CD8-positive, alpha-beta memory T cell (primary cell): Measurements from ENCODE around the gene DCAF11. TPM values are rescaled to one million over a fixed set of nuclear protein-coding genes. Genes with fewer than 3 reads are reported as not detected.

Experiments
- CTCF ChIA-PET: fragments of 350-600 bp; sonication (Branson Sonifier 250); formaldehyde crosslinking; loops from one replicate; lab custom pipeline; 2021; ENCODE audit warnings: antibody characterized with exemption; lab: Charles Lee
- POLR2A ChIA-PET: fragments of 350-600 bp; sonication (Branson Sonifier 250); formaldehyde crosslinking; loops from one replicate; lab custom pipeline; 2021; ENCODE audit warnings: antibody characterized with exemption; lab: Charles Lee
- DNase-seq, 5 donors: peaks; one replicate each; pipeline versions ENCODE4 v3.0.0 to v3.0.0-alpha.2; 2020 to 2022; ENCODE audit warnings: mixed read lengths in 1 of 5
- H3K27ac ChIP-seq: one replicate; pipeline ENCODE4 v1.7.0; 2013; ENCODE audit warnings: low read depth, mild to moderate bottlenecking, low read length, moderate library complexity
- H3K27me3 ChIP-seq: 2 replicates; pipeline ENCODE4 v1.7.0; 2013; ENCODE audit warnings: low read length, mild to moderate bottlenecking; ENCODE audit not compliant: insufficient read depth, poor library complexity, severe bottlenecking
- H3K36me3 ChIP-seq: 2 replicates; pipeline ENCODE4 v1.7.0; 2013; ENCODE audit warnings: mild to moderate bottlenecking, low read length, moderate library complexity; ENCODE audit not compliant: insufficient read depth
- H3K4me1 ChIP-seq: 2 replicates; pipeline ENCODE4 v1.7.0; 2013; ENCODE audit warnings: mild to moderate bottlenecking, low read length, moderate library complexity; ENCODE audit not compliant: insufficient read depth
- H3K4me3 ChIP-seq: 2 replicates; pipeline ENCODE4 v1.7.0; 2013; ENCODE audit warnings: mild to moderate bottlenecking, low read length
- H3K9me3 ChIP-seq: 2 replicates; pipeline ENCODE4 v1.7.0; 2013; ENCODE audit warnings: mild to moderate bottlenecking, low read length
- H3K27ac Mint-ChIP-seq, 8 donors: one replicate each; pipeline ENCODE4 v1.8.0; 2020 to 2021; ENCODE audit warnings: mixed read lengths in 8 of 8, mild to moderate bottlenecking in 6 of 8, inconsistent platforms in 3 of 8, moderate library complexity in 3 of 8
- H3K27me3 Mint-ChIP-seq, 2 donors: one replicate each; pipeline ENCODE4 v1.8.0; 2020 to 2021; ENCODE audit warnings: mixed read lengths in 2 of 2, mild to moderate bottlenecking in 1 of 2, moderate library complexity in 1 of 2
- H3K36me3 Mint-ChIP-seq, 3 donors: one replicate each; pipeline ENCODE4 v1.8.0; 2020 to 2021; ENCODE audit warnings: mixed read lengths in 3 of 3, inconsistent platforms in 1 of 3, mild to moderate bottlenecking in 1 of 3
- H3K4me1 Mint-ChIP-seq, 3 donors: one replicate each; pipeline ENCODE4 v1.8.0; 2020 to 2021; ENCODE audit warnings: mixed read lengths in 3 of 3, inconsistent platforms in 1 of 3, mild to moderate bottlenecking in 1 of 3
- H3K4me3 Mint-ChIP-seq, 7 donors: one replicate each; pipeline ENCODE4 v1.8.0; 2020 to 2021; ENCODE audit warnings: mixed read lengths in 7 of 7, mild to moderate bottlenecking in 6 of 7, moderate library complexity in 4 of 7, inconsistent platforms in 2 of 7
- H3K9me3 Mint-ChIP-seq, 5 donors: one replicate each; pipeline ENCODE4 v1.8.0; 2020 to 2022; ENCODE audit warnings: mixed read lengths in 5 of 5, mild to moderate bottlenecking in 3 of 5, moderate library complexity in 2 of 5, inconsistent platforms in 1 of 5
- polyA plus RNA-seq: library from polyadenylated mRNA; unstranded; fragments of 300-500 nt; fragmentation: Illumina TruSeq; gene quantifications from one replicate; pipeline ENCODE4 v1.2.3, GENCODE V29; 2021
- total RNA-seq, 2 experiments: library from RNA; stranded (reverse); gene quantifications; one replicate each; pipeline ENCODE4 v1.2.3, GENCODE V29; 2021

The DCAF11 gene
- total and polyA plus RNA-seq, 3 experiments from 2014 or later = 69.0 to 83.9 (median 72.4) TPM

DNA sequence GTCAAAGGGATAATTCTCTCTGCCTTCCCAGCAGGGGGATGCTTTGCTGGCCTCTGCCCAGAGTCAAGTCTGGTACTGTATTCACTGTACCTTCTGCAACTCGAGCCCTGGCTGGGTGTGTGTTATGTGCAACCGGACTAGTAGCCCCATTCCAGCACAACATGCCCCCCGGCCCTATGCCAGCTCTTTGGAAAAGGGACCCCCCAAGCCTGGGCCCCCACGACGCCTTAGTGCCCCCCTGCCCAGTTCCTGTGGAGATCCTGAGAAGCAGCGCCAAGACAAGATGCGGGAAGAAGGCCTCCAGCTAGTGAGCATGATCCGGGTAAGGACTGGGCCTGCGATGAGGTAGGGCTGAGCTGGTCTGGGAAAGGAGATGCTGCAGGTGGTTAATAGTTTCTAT lies 36.0 kb downstream of the DCAF11 start:
- no peaks in the 10 kb centered on the region for H3K27me3 Mint-ChIP-seq
- no peak overlapping the region for H3K27ac ChIP-seq
- ChIA-PET CTCF (interaction anchor here (0.9 to 3.7 kb wide), 5 partner anchors 10 to 70 kb away, joined by 3 to 36 read pairs (median 4); partner anchors contain the start of genes EMC9, IRF9 and PSME1), POLR2A (interaction anchor here (0.5 kb wide), 1 partner anchor 1579 kb away, joined by 8 read pairs; no protein-coding TSS in a partner anchor)
- peaks cover 52% of the 10 kb centered on the region for H3K36me3 ChIP-seq
- H3K4me1 Mint-ChIP-seq = peaks cover 31 to 49% (median 40%) of the 10 kb centered on the region in 3 donors
- no peaks in the 10 kb centered on the region for H3K9me3 ChIP-seq
- H3K36me3 Mint-ChIP-seq = peaks cover 4 to 76% (median 6%) of the 10 kb centered on the region in 3 donors
- peaks cover 31% of the 10 kb centered on the region for H3K4me1 ChIP-seq
- H3K27me3 ChIP-seq = no peaks in the 10 kb centered on the region
- H3K4me3 Mint-ChIP-seq = peak overlapping the region in 1 of 7 donors; percentile 98
- no peak for DNase-seq
- peak overlapping the region in 2 of 8 donors; percentile 23 to 75 for H3K27ac Mint-ChIP-seq
- H3K4me3 ChIP-seq = no peak overlapping the region
- no peaks in the 10 kb centered on the region for H3K9me3 Mint-ChIP-seq

GRCh38 chr14:24150993-24151392 lies 36.4 kb downstream of the DCAF11 start:
- ChIA-PET CTCF (interaction anchor here (0.9 to 3.7 kb wide), 5 partner anchors 10 to 70 kb away, joined by 3 to 36 read pairs (median 4); partner anchors contain the start of genes EMC9, IRF9 and PSME1), POLR2A (interaction anchor here (0.5 kb wide), 1 partner anchor 1580 kb away, joined by 8 read pairs; no protein-coding TSS in a partner anchor)
- peaks cover 56% of the 10 kb centered on the region for H3K36me3 ChIP-seq
- H3K9me3 ChIP-seq = no peaks in the 10 kb centered on the region
- Mint-ChIP-seq H3K4me1 (peaks cover 27 to 44% (median 36%) of the 10 kb centered on the region in 3 donors), H3K27me3 (no peaks in the 10 kb centered on the region), H3K4me3 (peak overlapping the region in 2 of 7 donors; percentile 36 to 98), H3K9me3 (no peaks in the 10 kb centered on the region), H3K27ac (peak overlapping the region in 1 of 8 donors; percentile 23), H3K36me3 (peaks cover 8 to 76% (median 10%) of the 10 kb centered on the region in 3 donors)
- DNase-seq = no peak
- H3K4me1 ChIP-seq = peaks cover 27% of the 10 kb centered on the region
- H3K27me3 ChIP-seq = no peaks in the 10 kb centered on the region
- no peak overlapping the region for H3K4me3 ChIP-seq
- H3K27ac ChIP-seq = no peak overlapping the region

DNA sequence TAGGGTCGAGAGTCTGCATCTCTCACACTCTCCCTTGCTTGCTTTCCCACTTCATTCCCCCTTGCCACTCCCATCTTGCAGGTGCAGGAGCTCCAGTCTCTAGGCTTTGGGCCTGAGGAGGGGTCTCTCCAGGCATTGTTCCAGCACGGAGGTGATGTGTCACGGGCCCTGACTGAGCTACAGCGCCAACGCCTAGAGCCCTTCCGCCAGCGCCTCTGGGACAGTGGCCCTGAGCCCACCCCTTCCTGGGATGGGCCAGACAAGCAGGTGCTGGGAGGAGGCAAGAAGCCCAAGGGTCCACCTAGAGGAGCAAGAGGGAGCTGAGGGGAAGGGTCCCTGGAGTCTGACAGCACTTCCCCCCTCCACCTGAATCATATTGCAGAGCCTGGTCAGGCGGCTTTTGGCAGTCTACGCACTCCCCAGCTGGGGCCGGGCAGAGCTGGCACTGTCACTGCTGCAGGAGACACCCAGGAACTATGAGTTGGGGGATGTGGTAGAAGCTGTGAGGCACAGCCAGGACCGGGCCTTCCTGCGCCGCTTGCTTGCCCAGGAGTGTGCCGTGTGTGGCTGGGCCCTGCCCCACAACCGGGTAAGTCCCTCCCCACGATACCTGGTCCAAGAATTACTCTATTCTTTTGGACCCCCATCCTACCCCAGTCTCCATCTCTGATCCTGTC lies 37.0 kb downstream of the DCAF11 start:
- Histone ChIP-seq H3K9me3 (no peaks in the 10 kb centered on the region), H3K36me3 (peaks cover 56% of the 10 kb centered on the region), H3K4me1 (peaks cover 26% of the 10 kb centered on the region), H3K27ac (no peak overlapping the region), H3K4me3 (no peak overlapping the region), H3K27me3 (no peaks in the 10 kb centered on the region)
- CTCF ChIA-PET = interaction anchor here (0.9 to 3.7 kb wide), 6 partner anchors 9 to 93 kb away, joined by 3 to 36 read pairs (median 4); partner anchors contain the start of genes EMC9, IRF9 and PSME1
- Mint-ChIP-seq H3K4me3 (peak overlapping the region in 2 of 7 donors; percentile 36 to 98), H3K4me1 (peaks cover 22 to 40% (median 31%) of the 10 kb centered on the region in 3 donors), H3K9me3 (no peaks in the 10 kb centered on the region), H3K36me3 (peaks cover 8 to 74% (median 10%) of the 10 kb centered on the region in 3 donors), H3K27ac (peak overlapping the region in 1 of 8 donors; percentile 61), H3K27me3 (no peaks in the 10 kb centered on the region)
- POLR2A ChIA-PET = interaction anchor here (0.5 kb wide), 2 partner anchors 24 to 1580 kb away, joined by 4 to 8 read pairs; no protein-coding TSS in a partner anchor
- DNase-seq = no peak

DNA sequence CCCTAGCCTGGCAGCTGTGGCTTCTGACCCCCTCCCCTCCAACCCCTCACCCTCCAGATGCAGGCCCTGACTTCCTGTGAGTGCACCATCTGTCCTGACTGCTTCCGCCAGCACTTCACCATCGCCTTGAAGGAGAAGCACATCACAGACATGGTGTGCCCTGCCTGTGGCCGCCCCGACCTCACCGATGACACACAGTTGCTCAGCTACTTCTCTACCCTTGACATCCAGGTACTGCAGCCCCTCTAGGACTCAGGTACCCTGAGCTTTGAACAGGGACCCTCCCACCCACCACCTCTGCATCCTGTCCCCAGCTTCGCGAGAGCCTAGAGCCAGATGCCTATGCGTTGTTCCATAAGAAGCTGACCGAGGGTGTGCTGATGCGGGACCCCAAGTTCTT lies 40.5 kb downstream of the DCAF11 start:
- Mint-ChIP-seq H3K27ac (peak overlapping the region in 4 of 8 donors; percentile 24 to 91 (median 83)), H3K36me3 (peaks cover 12 to 71% (median 14%) of the 10 kb centered on the region in 3 donors)
- CTCF ChIA-PET = interaction anchor here (1.8 kb wide), 1 partner anchor 46 kb away, joined by 5 read pairs; no protein-coding TSS in a partner anchor

DNA sequence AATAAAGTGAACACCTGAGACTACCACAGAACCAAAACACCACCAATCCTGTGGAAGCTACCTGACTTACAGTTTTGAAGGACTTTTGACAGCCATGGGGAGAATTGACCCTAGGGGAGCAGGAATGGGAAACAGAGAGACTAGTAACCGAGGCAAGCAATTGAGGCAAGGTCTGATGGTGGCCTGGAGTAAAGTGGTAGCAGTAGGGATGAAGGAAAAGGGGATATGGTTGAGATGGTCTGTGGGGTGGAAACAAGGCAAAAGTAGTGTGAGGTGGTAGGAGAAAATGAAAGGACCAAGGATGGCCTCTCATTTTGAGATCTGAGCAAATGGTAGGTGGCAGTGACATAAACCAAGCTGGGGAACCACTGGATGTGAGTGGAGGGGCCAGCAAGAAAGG lies 42.3 kb downstream of the DCAF11 start:
- ChIA-PET CTCF (interaction anchor here (0.9 to 1.0 kb wide), 3 partner anchors 9 to 21 kb away, joined by 3 read pairs; partner anchors contain the start of genes PSME1 and RNF31), POLR2A (interaction anchor here (1.4 kb wide), 1 partner anchor 42 kb away, joined by 6 read pairs; the partner anchor contains the start of genes DCAF11 and NRL)
- Mint-ChIP-seq H3K36me3 (peaks cover 15 to 69% (median 21%) of the 10 kb centered on the region in 3 donors), H3K27ac (peak overlapping the region in 4 of 8 donors; percentile 23 to 85 (median 72)), H3K27me3 (peaks cover 0 to under 1% of the 10 kb centered on the region in 2 donors), H3K4me1 (peaks cover 18 to 28% (median 19%) of the 10 kb centered on the region in 3 donors), H3K9me3 (no peaks in the 10 kb centered on the region), H3K4me3 (peak overlapping the region in 1 of 7 donors; percentile 8)
- Histone ChIP-seq H3K36me3 (peaks cover 43% of the 10 kb centered on the region), H3K9me3 (no peaks in the 10 kb centered on the region), H3K27ac (no peak overlapping the region), H3K4me3 (no peak overlapping the region), H3K27me3 (no peaks in the 10 kb centered on the region), H3K4me1 (peaks cover 8% of the 10 kb centered on the region)
- no peak for DNase-seq

More for the DNA sequence above, 40.5 kb downstream of the DCAF11 start:
- H3K9me3 ChIP-seq = no peaks in the 10 kb centered on the region
- POLR2A ChIA-PET = interaction anchor here (0.6 kb wide), 2 partner anchors 14 to 103 kb away, joined by 3 read pairs; no protein-coding TSS in a partner anchor
- no peak for DNase-seq
- Mint-ChIP-seq H3K4me3 (no peak overlapping the region), H3K27me3 (no peaks in the 10 kb centered on the region), H3K4me1 (peaks cover 8 to 21% (median 13%) of the 10 kb centered on the region in 3 donors), H3K9me3 (no peaks in the 10 kb centered on the region)
- peaks cover 3% of the 10 kb centered on the region for H3K4me1 ChIP-seq
- H3K4me3 ChIP-seq = no peak overlapping the region
- H3K36me3 ChIP-seq = peaks cover 56% of the 10 kb centered on the region
- no peaks in the 10 kb centered on the region for H3K27me3 ChIP-seq
- H3K27ac ChIP-seq = no peak overlapping the region

- POLR2A ChIA-PET = interaction anchor here (1.4 kb wide), 1 partner anchor 43 kb away, joined by 6 read pairs; the partner anchor contains the start of genes DCAF11 and NRL
- Mint-ChIP-seq H3K27ac (peak overlapping the region in 4 of 8 donors; percentile 2 to 73 (median 49)), H3K27me3 (peaks cover 0 to 3% of the 10 kb centered on the region in 2 donors), H3K9me3 (no peaks in the 10 kb centered on the region), H3K4me1 (peaks cover 21 to 29% (median 24%) of the 10 kb centered on the region in 3 donors), H3K36me3 (peaks cover 15 to 70% (median 25%) of the 10 kb centered on the region in 3 donors), H3K4me3 (no peak overlapping the region)
- Histone ChIP-seq H3K9me3 (no peaks in the 10 kb centered on the region), H3K4me1 (peaks cover 13% of the 10 kb centered on the region), H3K36me3 (peaks cover 40% of the 10 kb centered on the region), H3K27ac (no peak overlapping the region), H3K27me3 (no peaks in the 10 kb centered on the region), H3K4me3 (no peak overlapping the region)
- DNase-seq = no peak
- CTCF ChIA-PET = interaction anchor here (0.9 to 1.0 kb wide), 3 partner anchors 9 to 21 kb away, joined by 3 read pairs; partner anchors contain the start of genes PSME1 and RNF31
These were observed 42.8 kb downstream of the DCAF11 start for GRCh38 chr14:24157331-24157730.

- POLR2A ChIA-PET = interaction anchor here (0.9 to 2.5 kb wide), 7 partner anchors 12 to 54 kb away, joined by 3 to 23 read pairs (median 12); partner anchors contain the start of genes CHMP4A, DCAF11, EMC9 and NRL
- H3K36me3 ChIP-seq = peaks cover 46% of the 10 kb centered on the region
- CTCF ChIA-PET = interaction anchor here (0.8 to 5.2 kb wide), 25 partner anchors 9 to 281 kb away, joined by 3 to 50 read pairs (median 13); partner anchors contain the start of genes CHMP4A, DCAF11, DHRS1 and EMC9
- peak overlapping the region; percentile 96 for H3K27ac ChIP-seq
- no peaks in the 10 kb centered on the region for H3K27me3 ChIP-seq
- Mint-ChIP-seq H3K27me3 (peaks cover 0 to 3% of the 10 kb centered on the region in 2 donors), H3K36me3 (peaks cover 26 to 82% (median 28%) of the 10 kb centered on the region in 3 donors), H3K27ac (peak overlapping the region; percentile 54 to 100 (median 88)), H3K4me3 (peak overlapping the region in 4 of 7 donors; percentile 15 to 79 (median 46)), H3K9me3 (no peaks in the 10 kb centered on the region), H3K4me1 (peaks cover 34 to 47% (median 42%) of the 10 kb centered on the region in 3 donors)
- H3K4me3 ChIP-seq = no peak overlapping the region
- H3K9me3 ChIP-seq = no peaks in the 10 kb centered on the region
- H3K4me1 ChIP-seq = peaks cover 39% of the 10 kb centered on the region
- no peak for DNase-seq
These were observed 45.4 kb downstream of the DCAF11 start for GRCh38 chr14:24159777-24160498.
